MM.1S (cell line): ENCODE measurements around the gene ABCA1.

Source experiments
- CTCF ChIP-seq: fragments of 300-600 bp; sonication (generic); IDR thresholded peaks from 2 replicates; pipeline ENCODE4 v1.5.1; 2016; ENCODE audit warnings: antibody characterized with exemption, low read length, mixed read lengths
- EZH2phosphoT487 ChIP-seq: fragments of 300-600 bp; sonication (generic); IDR thresholded peaks from 2 replicates; pipeline ENCODE4 v1.6.1; 2018; ENCODE audit warnings: antibody characterized with exemption, low read length

GRCh38 chr9:104817437-104817836, 110.5 kb downstream of the ABCA1 start:
- TF ChIP-seq CTCF (no peak), EZH2phosphoT487 (no peak)
